ENCODE data around the gene C9orf40. TPM values are rescaled to one million over a fixed set of nuclear protein-coding genes. Genes with fewer than 3 reads are reported as not detected.

The C9orf40 gene
- total RNA-seq, 1 experiment from 2014 or later: 3.2 TPM

DNA sequence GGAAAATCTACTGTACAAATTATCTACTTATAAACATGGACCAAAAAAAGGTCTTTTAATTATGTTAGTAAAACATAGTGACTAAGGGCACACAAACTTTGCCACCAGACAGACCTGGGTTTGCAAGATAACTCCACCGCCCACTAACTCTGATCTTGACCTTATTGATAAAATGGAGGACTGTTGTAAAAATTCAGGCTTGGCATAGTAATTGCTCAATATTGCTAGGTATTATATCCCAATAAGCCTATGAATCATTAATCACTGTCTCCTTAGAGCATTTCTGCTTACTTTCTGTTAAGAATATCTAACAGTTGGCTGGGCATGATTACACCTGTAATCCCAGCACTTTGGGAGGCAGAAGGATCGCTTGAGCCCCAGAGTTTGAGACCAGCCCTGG, 3.8 kb downstream of the C9orf40 start:
- H3K27ac Mint-ChIP-seq (ENCODE audit: unreplicated experiment): no peak overlapping the region
- no peak for DNase-seq
- no peak overlapping the region for H3K4me3 ChIP-seq (ENCODE audit: low read depth, low read length)
- ChIA-PET CTCF (no interaction called here), POLR2A (no interaction called here)
- H3K9me3 Mint-ChIP-seq (ENCODE audit: unreplicated experiment): no peaks in the 10 kb centered on the region
- H3K4me1 ChIP-seq: no peaks in the 10 kb centered on the region
- H3K27me3 Mint-ChIP-seq (ENCODE audit: insufficient read depth, unreplicated experiment): no peaks in the 10 kb centered on the region
- no peaks in the 10 kb centered on the region for H3K36me3 ChIP-seq (ENCODE audit: control insufficient read depth, insufficient read depth, low read length)
- intact Hi-C loops (cut with micrococcal nuclease; ENCODE audit: unreplicated experiment): no loop called here
- H3K36me3 Mint-ChIP-seq (ENCODE audit: insufficient read depth, unreplicated experiment): no peaks in the 10 kb centered on the region
- no peaks in the 10 kb centered on the region for H3K9me3 ChIP-seq
- TF ChIP-seq, protein P1, sequence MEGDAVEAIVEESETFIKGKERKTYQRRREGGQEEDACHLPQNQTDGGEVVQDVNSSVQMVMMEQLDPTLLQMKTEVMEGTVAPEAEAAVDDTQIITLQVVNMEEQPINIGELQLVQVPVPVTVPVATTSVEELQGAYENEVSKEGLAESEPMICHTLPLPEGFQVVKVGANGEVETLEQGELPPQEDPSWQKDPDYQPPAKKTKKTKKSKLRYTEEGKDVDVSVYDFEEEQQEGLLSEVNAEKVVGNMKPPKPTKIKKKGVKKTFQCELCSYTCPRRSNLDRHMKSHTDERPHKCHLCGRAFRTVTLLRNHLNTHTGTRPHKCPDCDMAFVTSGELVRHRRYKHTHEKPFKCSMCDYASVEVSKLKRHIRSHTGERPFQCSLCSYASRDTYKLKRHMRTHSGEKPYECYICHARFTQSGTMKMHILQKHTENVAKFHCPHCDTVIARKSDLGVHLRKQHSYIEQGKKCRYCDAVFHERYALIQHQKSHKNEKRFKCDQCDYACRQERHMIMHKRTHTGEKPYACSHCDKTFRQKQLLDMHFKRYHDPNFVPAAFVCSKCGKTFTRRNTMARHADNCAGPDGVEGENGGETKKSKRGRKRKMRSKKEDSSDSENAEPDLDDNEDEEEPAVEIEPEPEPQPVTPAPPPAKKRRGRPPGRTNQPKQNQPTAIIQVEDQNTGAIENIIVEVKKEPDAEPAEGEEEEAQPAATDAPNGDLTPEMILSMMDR (IDR thresholded peaks at IDR 0.05; ENCODE audit: insufficient read depth in 1 of 2, low read depth in 1 of 2, low read length in 1 of 2, severe bottlenecking in 1 of 2, unreplicated experiment in 1 of 2): no peak
- BruUV-seq (replicated peaks): no TSS peak
- H3K4me1 Mint-ChIP-seq (ENCODE audit: low read depth, unreplicated experiment): no peaks in the 10 kb centered on the region
- H3K27me3 ChIP-seq (replicated peaks; ENCODE audit: control insufficient read depth, insufficient read depth, low read length): no peaks in the 10 kb centered on the region
- H3K4me3 Mint-ChIP-seq (ENCODE audit: unreplicated experiment): no peak overlapping the region

DNA sequence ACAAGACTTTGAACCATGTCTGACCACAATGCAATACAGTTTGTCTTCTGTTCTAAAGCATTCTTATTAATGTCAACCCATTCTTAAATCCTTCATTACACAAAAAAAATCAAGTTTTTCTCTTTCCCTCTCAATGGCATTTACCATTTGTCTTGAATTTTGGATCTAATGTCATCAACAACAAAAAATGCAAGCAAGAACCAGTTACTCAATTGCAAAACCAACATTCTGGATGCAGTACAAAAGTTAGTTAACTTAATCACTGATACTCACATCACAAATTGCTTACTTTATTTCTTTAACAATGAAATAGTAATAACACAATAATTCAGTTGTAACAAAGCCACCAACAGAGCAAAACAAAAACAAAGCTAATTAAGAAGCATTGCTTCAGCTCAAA, 6.0 kb downstream of the C9orf40 start:
- Histone ChIP-seq H3K9me3 (no peaks in the 10 kb centered on the region), H3K27me3 (replicated peaks; ENCODE audit: control insufficient read depth, insufficient read depth, low read length) (no peaks in the 10 kb centered on the region), H3K36me3 (ENCODE audit: control insufficient read depth, insufficient read depth, low read length) (no peaks in the 10 kb centered on the region), H3K4me3 (ENCODE audit: low read depth, low read length) (no peak overlapping the region), H3K4me1 (no peaks in the 10 kb centered on the region)
- TF ChIP-seq, protein P1 (IDR thresholded peaks at IDR 0.05; ENCODE audit: insufficient read depth in 1 of 2, low read depth in 1 of 2, low read length in 1 of 2, severe bottlenecking in 1 of 2, unreplicated experiment in 1 of 2): no peak
- H3K27ac Mint-ChIP-seq (ENCODE audit: unreplicated experiment): no peak overlapping the region
- no peaks in the 10 kb centered on the region for H3K36me3 Mint-ChIP-seq (ENCODE audit: insufficient read depth, unreplicated experiment)
- no peak overlapping the region for H3K4me3 Mint-ChIP-seq (ENCODE audit: unreplicated experiment)
- CTCF ChIA-PET: no interaction called here
- DNase-seq: no peak
- no TSS peak for BruUV-seq (replicated peaks)
- intact Hi-C loops (cut with micrococcal nuclease; ENCODE audit: unreplicated experiment): no loop called here
- POLR2A ChIA-PET: no interaction called here
- H3K9me3 Mint-ChIP-seq (ENCODE audit: unreplicated experiment): no peaks in the 10 kb centered on the region
- no peaks in the 10 kb centered on the region for H3K4me1 Mint-ChIP-seq (ENCODE audit: low read depth, unreplicated experiment)
- no peaks in the 10 kb centered on the region for H3K27me3 Mint-ChIP-seq (ENCODE audit: insufficient read depth, unreplicated experiment)

DNA sequence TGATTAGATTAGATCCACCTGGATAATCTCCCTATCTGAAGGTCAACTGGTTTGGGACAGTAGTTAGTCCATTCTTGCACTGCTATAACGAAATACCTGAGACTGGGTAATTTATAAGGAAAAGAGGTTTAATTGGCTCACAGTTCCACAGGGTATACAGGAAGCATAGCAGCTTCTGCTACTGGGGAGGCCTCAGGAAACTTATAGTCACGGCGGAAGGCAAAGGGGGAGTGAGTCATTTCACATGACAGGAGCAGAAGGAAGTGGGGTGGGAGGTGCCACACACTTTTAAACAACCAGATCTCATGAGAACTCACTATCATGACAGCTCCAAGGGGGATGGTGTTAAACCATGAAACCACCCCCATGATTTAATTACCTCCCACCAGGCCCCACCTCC, 9.9 kb downstream of the C9orf40 start:
- POLR2A ChIA-PET: no interaction called here
- BruUV-seq (replicated peaks): no TSS peak

More for the DNA sequence above, 9.9 kb downstream of the C9orf40 start:
- CTCF ChIA-PET: no interaction called here
- H3K4me1 Mint-ChIP-seq (ENCODE audit: low read depth, unreplicated experiment): no peaks in the 10 kb centered on the region
- TF ChIP-seq, protein P1 (IDR thresholded peaks at IDR 0.05; ENCODE audit: insufficient read depth in 1 of 2, low read depth in 1 of 2, low read length in 1 of 2, severe bottlenecking in 1 of 2, unreplicated experiment in 1 of 2): no peak
- no peak overlapping the region for H3K4me3 ChIP-seq (ENCODE audit: low read depth, low read length)
- H3K4me3 Mint-ChIP-seq (ENCODE audit: unreplicated experiment): no peak overlapping the region
- intact Hi-C loops (cut with micrococcal nuclease; ENCODE audit: unreplicated experiment): loop anchor here (5.0 kb wide), 1 partner anchor 134 kb away; no protein-coding TSS in a partner anchor
- no peaks in the 10 kb centered on the region for H3K9me3 ChIP-seq
- H3K36me3 Mint-ChIP-seq (ENCODE audit: insufficient read depth, unreplicated experiment): no peaks in the 10 kb centered on the region
- DNase-seq: no peak
- H3K27me3 Mint-ChIP-seq (ENCODE audit: insufficient read depth, unreplicated experiment): no peaks in the 10 kb centered on the region
- H3K4me1 ChIP-seq: no peaks in the 10 kb centered on the region
- no peaks in the 10 kb centered on the region for H3K36me3 ChIP-seq (ENCODE audit: control insufficient read depth, insufficient read depth, low read length)
- H3K9me3 Mint-ChIP-seq (ENCODE audit: unreplicated experiment): no peaks in the 10 kb centered on the region
- no peak overlapping the region for H3K27ac Mint-ChIP-seq (ENCODE audit: unreplicated experiment)
- H3K27me3 ChIP-seq (replicated peaks; ENCODE audit: control insufficient read depth, insufficient read depth, low read length): no peaks in the 10 kb centered on the region
